ENCODE measurements around the gene MYH9.

Gene MYH9

GRCh38 chr22:36366291-36366708 is 21.5 kb downstream of the MYH9 start:
- DNase-seq: no peak

- DNase-seq: no peak
Measured at GRCh38 chr22:36365020-36365411, 22.8 kb downstream of the MYH9 start.

- no peak for DNase-seq
Measured at GRCh38 chr22:36364255-36365019, 23.3 kb downstream of the MYH9 start.

- DNase-seq: no peak
Measured at GRCh38 chr22:36363349-36363981, 24.3 kb downstream of the MYH9 start.

GRCh38 chr22:36362932-36363331 is 24.8 kb downstream of the MYH9 start:
- no peak for DNase-seq

- DNase-seq: no peak
Measured at GRCh38 chr22:36362075-36362474, 25.7 kb downstream of the MYH9 start.

- DNase-seq: no peak
Measured at GRCh38 chr22:36360871-36361383, 26.8 kb downstream of the MYH9 start.

- no peak for DNase-seq
Measured at GRCh38 chr22:36360011-36360410, 27.8 kb downstream of the MYH9 start.

GRCh38 chr22:36359470-36359996 is 28.2 kb downstream of the MYH9 start:
- DNase-seq: no peak

- DNase-seq: no peak
Measured at GRCh38 chr22:36358533-36359469, 29.0 kb downstream of the MYH9 start.

GRCh38 chr22:36356708-36357624 is 30.8 kb downstream of the MYH9 start:
- DNase-seq: no peak

GRCh38 chr22:36355894-36356293 is 31.9 kb downstream of the MYH9 start:
- DNase-seq: no peak

GRCh38 chr22:36355362-36355761 is 32.4 kb downstream of the MYH9 start:
- DNase-seq: no peak

- no peak for DNase-seq
Measured at GRCh38 chr22:36352803-36353507, 34.8 kb downstream of the MYH9 start.

GRCh38 chr22:36351921-36352802 is 35.6 kb downstream of the MYH9 start:
- no peak for DNase-seq

GRCh38 chr22:36350751-36351594 is 36.8 kb downstream of the MYH9 start:
- DNase-seq: no peak

GRCh38 chr22:36349726-36350125 is 38.0 kb downstream of the MYH9 start:
- DNase-seq: no peak

- no peak for DNase-seq
Measured at GRCh38 chr22:36348760-36349159, 39.0 kb downstream of the MYH9 start.

GRCh38 chr22:36347094-36347493 is 40.7 kb downstream of the MYH9 start:
- DNase-seq: no peak
